Right ventricle myocardium inferior (tissue), 1 donor: ENCODE results near the gene LMTK3. TPM values are rescaled to one million over a fixed set of nuclear protein-coding genes. Genes with fewer than 3 reads are reported as not detected.
"Not testable (repeated sequence)": the region's sequence is repeated elsewhere in the genome, so short reads cannot be mapped to it uniquely, and the experiment has no call there.

ENCODE experiments used
- ATAC-seq: fragments of 200-7000 bp; cut with Tn5 transposase; one replicate; pipeline ENCODE4 v1.9.1; 2020; ENCODE audit warnings: mild to moderate bottlenecking, moderate library complexity
- DNase-seq: peaks from one replicate; pipeline ENCODE4 v3.0.0; 2021; ENCODE audit errors: missing footprints
- intact Hi-C: fragments of 100-400 bp; cut with DNase I; formaldehyde crosslinking; loops from one replicate; pipeline ENCODE4 v1.11.0; 2022
- total RNA-seq: library from RNA; stranded (reverse); fragmentation: NEBNext Ultra II Directional; extraction: Animal tissue kit (Norgen Biotek cat#: 25700); gene quantifications from one replicate; pipeline ENCODE4 v1.2.1, GENCODE V29; 2021
- donor health status: DM: no; HTN: yes; CAD: no; lungs with severe emphysema.

The LMTK3 gene
- total RNA-seq, 1 donor from 2014 or later = 0.70 TPM

DNA sequence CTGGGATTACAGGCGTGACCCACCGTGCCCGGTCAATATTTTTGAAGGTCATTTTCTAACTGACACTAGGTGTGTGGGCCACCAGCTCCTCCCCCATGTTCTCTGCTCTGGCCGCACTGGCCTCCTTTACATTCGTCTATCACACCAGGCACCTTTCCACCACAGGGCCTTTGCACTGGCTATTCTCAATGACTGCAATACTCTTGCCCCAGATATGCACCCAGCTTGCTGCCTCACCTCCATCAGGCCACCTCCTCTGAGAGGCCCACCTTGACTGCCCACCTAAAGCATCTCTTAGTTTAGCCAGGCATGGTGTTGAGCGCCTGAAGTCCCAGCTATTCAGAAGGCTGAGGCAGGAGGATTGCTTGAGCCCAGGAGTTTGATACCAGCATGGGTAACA lies 30.2 kb upstream of the LMTK3 start:
- intact Hi-C loops = no loop called here
- ATAC-seq (no peak), DNase-seq (no peak)

DNA sequence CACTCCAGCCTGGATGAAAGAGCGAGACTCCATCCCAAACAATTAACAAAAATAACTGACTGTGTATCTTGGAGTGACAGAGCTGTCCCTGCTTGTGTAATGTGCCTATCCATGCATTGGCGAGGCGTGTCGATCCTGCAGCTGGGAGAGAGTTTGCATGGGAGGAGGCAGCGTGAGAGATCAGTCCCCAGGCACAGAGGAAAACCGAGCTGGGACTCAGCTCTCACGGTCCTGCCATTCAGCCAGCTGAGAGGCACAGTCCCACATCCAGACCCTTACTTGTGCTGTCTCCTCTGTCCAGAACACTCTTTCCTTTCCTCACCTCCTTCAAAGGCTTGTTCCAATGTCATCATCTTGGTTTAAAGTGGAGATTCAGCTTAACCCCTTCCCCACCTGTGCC lies 28.5 kb upstream of the LMTK3 start:
- DNase-seq (no peak), ATAC-seq (no peak)
- intact Hi-C loops = no loop called here

DNA sequence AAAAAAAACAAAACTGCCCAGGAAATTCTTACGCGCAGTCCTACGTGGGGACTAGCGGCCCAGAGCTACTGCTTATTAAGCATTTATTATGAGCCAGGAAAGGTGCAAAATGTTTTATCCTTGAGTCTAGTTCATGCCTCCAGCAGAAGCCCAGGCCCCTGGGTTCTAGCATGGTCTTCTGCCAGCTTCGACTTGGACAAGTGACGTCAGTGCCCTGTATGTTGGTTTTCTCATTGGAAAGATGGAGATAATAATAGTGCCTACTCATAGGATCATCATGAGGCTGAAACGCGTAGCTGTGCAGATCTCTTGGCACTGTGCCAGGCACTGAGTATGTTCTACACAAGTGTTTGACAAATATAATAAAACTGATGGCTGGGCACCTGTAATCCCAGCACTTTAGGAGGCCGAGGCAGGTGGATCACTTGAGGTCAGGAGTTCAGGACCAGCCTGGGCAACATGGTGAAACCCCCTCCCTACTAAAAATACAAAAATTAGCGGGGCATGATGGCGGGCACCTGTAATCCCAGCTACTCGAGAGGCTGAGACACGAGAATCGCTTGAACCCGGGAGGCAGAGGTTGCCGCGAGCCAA lies 28.0 kb upstream of the LMTK3 start:
- intact Hi-C loops = no loop called here
- ATAC-seq = no peak
- DNase-seq = no peak

DNA sequence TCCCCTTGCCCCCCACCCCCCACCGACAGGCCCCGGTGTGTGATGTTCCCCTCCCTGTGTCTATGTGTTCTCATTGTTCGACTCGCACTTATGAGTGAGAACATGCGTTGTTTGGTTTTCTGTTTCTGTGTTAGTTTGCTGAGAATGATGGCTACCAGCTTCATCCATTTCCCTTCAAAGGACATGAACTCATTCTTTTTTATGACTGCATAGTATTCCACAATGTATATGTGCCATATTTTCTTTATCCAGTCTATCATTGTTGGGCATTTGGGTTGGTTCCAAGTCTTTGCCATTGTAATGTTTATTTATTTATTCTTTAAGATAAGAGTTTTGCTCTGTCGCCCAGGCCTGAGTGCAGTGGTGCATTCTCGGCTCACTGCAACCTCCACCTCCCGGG lies 26.4 kb upstream of the LMTK3 start:
- ATAC-seq, intact Hi-C loops, DNase-seq: not testable (repeated sequence)

DNA sequence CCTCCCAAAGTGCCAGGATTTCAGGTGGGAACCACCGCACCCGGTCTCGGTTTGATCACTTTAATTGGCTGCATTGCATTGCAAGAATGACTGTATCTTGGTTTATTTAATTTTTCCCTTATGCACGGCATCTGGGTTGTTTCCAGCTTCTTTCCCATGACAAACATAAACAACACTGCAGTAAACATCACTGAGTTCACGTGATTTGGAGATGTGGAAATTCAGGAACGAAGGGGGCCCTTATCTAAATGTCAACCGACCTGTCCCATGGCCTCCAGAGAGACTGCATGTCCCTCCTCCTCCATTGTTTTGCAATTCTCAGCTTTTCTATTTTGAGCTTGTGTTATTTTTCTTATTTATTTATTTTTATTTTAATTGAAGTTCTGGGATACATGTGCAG lies 25.9 kb upstream of the LMTK3 start:
- intact Hi-C loops = no loop called here
- ATAC-seq (no peak), DNase-seq (no peak)

DNA sequence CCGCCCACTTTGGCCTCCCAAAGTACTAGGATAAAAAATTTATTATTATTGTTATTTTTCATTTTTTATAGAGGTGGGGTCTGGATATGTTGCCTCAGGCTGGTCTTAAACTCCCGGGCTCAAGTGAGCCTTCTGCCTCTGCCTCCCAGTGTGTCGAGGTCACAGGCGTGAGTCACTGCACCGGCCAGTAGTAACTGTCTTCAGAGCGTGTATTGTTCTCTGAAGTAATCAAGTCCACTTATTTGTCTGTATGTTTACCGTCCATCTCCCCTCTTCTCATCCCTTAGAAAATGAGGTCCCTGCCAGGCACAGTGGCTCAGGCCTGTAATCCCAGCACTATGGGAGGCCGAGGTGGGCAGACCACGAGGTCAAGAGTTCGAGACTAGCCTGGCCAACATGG lies 22.1 kb upstream of the LMTK3 start:
- ATAC-seq (no peak), DNase-seq (no peak)
- intact Hi-C loops = no loop called here

DNA sequence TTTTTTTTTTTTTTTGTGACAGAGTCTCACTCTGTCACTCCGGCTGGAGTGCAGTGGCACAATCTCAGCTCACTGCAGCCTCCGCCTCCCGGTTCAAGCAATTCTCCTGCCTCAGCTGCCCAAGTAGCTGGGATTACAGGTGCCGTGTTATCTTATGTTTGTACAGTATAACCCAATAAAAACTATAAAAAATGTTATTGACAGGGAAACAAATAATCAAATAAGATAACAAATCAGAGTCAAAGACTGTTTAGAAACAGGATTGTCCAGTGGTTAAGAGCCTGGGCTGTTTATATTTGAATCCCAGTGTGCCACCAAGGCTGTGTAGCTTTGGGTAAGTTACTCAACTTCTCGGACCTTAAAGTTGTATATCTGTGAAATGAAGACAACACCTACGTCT lies 19.1 kb upstream of the LMTK3 start:
- ATAC-seq (no peak), DNase-seq (no peak)
- intact Hi-C loops = no loop called here

DNA sequence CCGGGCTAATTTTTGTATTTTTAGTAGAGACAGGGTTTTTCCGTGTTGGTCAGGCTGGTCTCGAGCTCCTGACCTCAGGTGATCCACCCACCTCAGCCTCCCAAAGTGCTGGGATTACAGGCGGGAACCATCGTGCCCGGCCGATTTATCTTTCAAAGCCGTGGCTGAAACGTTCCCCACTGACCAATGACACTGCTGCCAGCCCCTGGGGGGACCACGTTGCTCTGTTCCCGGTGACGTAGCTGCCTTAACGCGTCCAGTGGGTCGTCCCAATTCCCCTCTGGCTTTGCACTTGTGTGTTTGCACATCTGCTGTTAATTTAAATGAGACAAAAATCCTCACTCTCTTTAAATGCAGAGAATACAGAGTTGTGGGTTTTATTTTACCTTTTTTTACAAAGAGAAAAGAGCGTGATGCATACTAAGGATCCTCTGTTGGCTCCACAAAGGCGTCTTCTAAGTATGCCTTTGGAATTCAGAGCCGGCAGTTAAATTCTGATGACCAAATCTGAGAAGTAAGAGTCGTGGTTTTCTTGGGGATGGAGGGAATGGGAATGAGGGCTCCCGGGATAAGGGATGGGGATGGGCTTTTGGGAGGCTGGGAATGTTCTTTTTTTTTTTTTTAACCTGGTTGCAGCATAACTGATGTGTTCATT lies 18.6 kb upstream of the LMTK3 start:
- ATAC-seq (no peak), DNase-seq (no peak)
- intact Hi-C loops = no loop called here

DNA sequence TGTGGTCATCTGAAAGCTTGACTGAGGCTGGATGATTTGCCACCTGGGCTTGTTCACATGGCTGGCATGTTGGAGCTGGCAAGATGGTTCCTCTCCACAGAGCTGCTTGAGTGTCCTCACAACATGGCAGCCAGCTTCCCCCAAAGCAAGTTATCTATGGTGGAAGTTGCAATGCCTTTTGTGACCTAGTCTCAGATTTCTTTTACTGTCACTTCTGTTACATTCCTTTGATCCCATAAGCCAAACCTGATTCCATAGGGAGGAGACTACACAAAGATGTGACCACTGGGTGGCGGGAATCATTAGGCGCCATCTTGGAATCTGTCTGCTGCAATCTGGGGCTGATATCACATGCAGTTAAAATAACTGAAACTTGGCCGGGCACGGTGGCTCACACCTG lies 17.5 kb upstream of the LMTK3 start:
- intact Hi-C loops = no loop called here
- ATAC-seq (no peak), DNase-seq (no peak)

DNA sequence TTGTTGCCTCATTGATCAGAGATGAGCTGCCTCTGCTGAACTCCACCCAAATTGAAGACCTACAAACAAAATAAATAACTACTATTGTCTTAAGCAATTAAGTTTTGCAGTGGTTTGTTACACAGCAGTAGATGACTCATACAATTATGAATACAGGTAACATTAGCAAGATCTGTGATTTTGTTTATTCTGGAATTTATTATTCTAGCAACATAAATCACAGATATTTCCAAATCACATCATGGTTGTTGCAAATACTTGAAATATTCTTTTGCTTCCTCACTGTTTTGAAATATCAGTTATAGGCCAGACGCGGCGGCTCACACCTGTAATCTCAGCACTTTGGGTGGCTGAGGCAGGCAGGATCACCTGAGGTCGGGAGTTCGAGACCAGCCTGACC lies 13.1 kb upstream of the LMTK3 start:
- ATAC-seq = no peak
- no peak for DNase-seq
- intact Hi-C loops = no loop called here

DNA sequence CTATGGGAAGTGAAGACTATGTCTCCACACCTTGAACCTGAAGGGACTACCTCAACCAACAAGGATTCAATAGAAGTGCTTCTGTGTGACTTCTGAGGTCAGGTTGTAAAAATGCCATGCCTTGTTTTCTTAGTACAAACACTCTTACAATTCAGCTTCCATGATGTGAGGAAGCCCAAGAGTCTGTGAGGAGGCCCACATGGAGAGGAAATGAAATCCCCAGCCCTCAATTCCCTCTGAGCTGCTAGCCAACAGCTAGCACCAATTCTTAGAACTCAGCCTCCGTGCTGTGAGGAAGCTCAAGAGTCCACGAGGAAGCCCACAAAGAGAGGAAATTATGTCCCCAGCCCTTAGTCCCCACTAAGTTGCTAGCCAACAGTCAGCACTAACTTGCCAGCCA lies 12.6 kb upstream of the LMTK3 start:
- intact Hi-C loops = no loop called here
- DNase-seq (no peak), ATAC-seq (no peak)

DNA sequence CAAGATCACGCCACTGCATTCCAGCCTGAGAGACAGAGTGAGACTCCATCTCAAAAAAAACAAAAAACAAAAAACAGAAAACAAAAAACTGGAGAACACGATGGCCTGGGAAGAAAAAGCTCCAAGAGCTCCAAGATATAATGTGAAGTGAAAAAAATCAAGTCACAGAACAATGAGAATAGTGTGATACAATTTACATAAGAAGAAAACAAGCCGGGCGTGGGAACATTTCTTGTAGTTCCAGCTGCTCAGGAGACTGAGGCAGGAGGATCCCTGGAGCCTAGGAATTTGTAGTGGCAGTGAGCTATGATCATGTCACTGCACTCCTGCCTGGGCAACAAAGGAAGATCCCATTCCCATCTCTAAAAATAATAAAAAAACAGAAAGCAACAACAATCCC lies 8.5 kb upstream of the LMTK3 start:
- DNase-seq = no peak
- ATAC-seq = no peak
- intact Hi-C loops = no loop called here

DNA sequence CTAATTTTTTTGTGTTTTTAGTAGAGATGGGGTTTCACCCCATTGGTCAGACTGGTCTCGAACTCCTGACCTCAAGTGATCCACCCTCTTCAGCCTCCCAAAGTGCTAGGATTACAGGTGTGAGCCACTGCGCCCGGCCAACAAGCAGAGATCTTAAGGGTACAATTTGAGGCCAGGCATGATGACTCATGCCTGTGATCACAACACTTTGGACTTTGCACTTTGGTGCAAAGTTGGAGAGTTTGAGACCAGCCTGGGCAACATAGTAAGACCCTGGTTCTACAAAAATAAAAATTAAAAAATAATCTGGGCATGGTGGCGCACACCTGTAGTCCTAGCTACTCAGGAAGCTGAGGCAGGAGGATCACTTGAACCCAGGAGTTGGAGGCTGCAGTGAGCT lies 7.8 kb upstream of the LMTK3 start:
- ATAC-seq, intact Hi-C loops, DNase-seq: not testable (repeated sequence)

DNA sequence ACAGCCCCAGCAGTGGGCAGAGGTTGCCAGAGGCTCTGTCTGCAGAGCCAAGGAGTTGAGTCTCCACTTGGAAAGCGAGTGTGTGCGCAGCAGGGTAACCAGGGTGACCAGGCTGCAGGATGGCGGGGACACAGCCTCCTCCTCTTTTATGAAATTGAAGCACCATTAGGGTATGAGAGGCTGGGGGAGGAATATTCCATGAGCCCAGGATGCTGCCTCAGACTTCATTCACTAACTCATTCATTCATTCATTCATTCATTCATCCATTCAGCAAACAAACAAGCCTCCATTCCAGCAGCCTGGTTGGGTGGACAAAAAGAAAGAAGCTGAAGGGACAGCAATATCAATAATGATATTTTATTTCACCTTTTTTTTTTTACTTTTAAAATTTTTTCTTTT lies 6.6 kb upstream of the LMTK3 start:
- DNase-seq (no peak), ATAC-seq (no peak)
- intact Hi-C loops = no loop called here

DNA sequence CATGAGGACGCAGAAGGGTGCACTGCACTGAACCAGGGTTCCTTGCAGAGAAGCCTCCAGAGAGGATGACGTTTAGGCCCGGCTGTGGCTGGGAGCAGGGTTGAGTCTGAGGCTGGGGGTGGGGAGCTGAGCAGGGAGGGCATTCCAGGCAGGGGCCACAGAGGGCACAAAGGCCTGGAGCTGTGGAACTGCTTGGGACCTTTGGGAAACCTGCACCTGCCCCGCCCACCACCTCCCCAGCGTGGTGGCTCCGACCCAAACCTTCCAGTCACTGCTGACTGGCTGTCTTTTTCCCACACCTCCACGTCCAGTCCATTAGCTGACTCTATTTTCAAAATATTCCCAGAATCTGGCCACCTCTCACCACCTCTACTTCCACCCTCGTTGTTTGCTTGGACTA lies 4.9 kb upstream of the LMTK3 start:
- DNase-seq = no peak
- intact Hi-C loops = no loop called here
- ATAC-seq = no peak

DNA sequence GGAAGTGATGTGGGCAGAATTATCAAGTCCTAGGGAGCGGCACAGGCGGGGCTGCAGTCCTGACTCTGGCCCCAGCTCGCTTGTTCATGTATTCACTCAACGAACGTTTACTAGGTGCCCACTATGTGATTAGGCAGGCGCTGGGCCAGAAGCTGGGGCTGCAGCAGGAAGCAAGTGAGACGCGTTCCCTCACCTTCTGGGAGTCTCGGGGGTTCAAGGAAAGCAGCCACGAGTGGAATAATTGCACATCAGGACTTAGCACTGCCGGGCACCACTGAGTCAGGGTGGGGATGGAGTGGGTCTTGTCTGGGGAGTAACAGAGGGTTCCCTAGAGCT lies 2.5 kb upstream of the LMTK3 start:
- ATAC-seq (no peak), DNase-seq (no peak)
- intact Hi-C loops = loop anchor here (5.0 kb wide), 1 partner anchor 58 kb away; no protein-coding TSS in a partner anchor

DNA sequence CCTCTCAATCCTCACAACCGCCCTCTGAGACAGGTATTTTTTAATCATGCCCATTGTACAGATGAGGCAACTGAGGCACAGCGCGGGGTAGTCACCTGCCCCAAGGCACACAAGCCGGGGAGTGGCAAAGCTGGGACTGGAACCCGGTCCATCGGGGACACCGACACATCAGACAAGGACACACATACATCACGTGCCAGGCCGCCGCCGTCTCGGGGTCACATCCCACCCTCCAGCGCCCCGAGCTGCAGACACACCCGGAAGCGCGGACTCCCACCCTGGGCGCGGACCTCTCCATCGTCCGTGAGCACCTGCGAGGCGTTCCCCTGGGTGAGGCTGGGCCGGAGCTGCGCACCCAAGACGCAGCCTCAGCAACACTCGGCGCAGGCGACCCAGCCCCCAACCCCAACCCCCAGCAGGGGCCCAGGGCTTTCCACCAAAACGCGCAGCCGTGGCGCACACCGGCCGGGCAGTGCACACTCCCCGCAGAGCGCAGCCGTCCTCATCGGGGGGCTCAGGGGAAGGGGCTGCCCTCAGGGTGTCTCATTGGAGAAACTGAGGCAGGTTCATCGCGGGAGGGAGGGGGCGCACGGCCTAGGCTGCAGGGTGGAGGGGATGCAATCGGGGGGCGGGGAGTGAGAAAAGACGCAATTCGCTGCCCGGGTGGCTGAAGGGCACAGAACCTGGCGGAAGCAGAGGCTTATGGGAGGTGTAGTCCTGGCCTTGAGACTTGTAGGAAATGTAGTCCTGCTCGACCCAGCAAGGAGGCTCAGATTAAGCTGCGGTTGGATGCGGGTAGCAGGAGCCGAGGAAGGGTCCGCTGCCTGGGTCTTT lies 1.9 kb upstream of the LMTK3 start:
- ATAC-seq = peak; percentile 84
- DNase-seq = peak; percentile 81
- intact Hi-C loops = loop anchor here (5.0 kb wide), 1 partner anchor 59 kb away; no protein-coding TSS in a partner anchor

DNA sequence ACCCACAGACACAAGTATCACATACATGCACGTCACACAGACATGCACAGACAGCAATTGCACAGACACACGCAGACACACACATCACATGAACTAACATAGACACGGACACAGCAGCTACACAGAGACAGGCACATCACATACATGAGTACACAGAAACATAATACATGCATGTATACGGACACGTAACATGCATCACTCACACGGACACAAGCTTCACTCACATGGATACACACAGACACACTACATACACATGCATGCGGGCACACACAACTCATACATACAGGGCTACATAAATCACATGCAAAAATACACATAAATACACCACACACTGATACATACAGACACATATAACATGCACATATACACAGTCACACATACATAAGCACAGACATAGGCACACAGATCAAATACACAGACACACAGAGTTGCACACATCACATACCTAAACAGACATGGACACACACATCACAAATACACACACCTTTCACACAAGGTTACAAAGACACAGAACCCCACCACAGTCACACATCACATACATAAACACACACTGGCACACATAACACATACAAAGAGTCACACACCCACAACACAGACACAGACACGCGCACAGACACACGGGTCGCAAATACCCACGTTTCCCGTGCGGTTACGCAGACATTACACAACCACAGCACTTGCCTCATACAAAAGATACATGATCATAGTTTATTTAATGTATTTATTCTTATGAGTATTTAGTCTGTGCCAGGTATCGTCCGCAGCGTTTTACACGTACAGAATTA lies 1.1 kb upstream of the LMTK3 start:
- intact Hi-C loops = loop anchor here (5.0 kb wide), 1 partner anchor 60 kb away; no protein-coding TSS in a partner anchor
- ATAC-seq (no peak), DNase-seq (no peak)

DNA sequence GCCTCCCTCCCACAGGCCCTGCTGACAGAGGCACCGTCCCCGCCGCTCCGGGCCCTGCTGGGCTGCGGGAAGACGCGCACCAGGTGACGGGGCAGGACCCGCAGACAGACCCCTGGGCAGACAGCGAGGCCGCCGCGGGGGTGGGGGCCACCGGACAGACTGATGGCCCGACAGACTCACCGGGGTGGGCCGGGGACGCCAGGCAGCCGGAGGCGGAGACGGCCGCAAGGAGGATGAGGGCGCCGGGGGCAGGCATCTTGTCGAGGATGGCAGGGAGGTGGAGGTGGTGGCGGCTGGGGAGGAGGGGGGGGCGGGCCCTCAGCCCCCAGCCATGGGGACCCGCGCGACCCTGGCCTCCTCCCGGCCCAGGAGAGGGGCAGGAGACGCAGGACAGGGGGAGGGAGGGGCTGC lies 309 bp downstream of the LMTK3 start:
- DNase-seq = no peak
- intact Hi-C loops = loop anchor here (5.0 kb wide), 1 partner anchor 61 kb away; no protein-coding TSS in a partner anchor
- ATAC-seq = no peak
